C4-2B (cell line): ENCODE data around the gene ST8SIA1.

Experiments
- H3K27ac ChIP-seq: fragments of 450-650 bp; 2 replicates; pipeline ENCODE4 v1.5.1; 2017
- CTCF ChIP-seq: fragments of 450-650 bp; conservative IDR thresholded peaks from 2 replicates; pipeline ENCODE4 v1.5.1; 2017; ENCODE audit warnings: mild to moderate bottlenecking
- ZFX ChIP-seq: fragments of 450-650 bp; IDR thresholded peaks from 2 replicates; pipeline ENCODE4 v1.6.1; 2017

Gene ST8SIA1

GRCh38 chr12:22248121-22248520 is 86.4 kb downstream of the ST8SIA1 start:
- TF ChIP-seq CTCF (no peak), ZFX (no peak)
- no peak overlapping the region for H3K27ac ChIP-seq

- TF ChIP-seq ZFX (no peak), CTCF (no peak)
- H3K27ac ChIP-seq: no peak overlapping the region
Measured at GRCh38 chr12:22246217-22246846, 88.2 kb downstream of the ST8SIA1 start.

- H3K27ac ChIP-seq: no peak overlapping the region
- TF ChIP-seq ZFX: no peak
- no peak for TF ChIP-seq CTCF
Measured at GRCh38 chr12:22242726-22243125, 91.8 kb downstream of the ST8SIA1 start.

GRCh38 chr12:22238211-22238610 is 96.3 kb downstream of the ST8SIA1 start:
- no peak overlapping the region for H3K27ac ChIP-seq
- TF ChIP-seq CTCF (no peak), ZFX (no peak)

GRCh38 chr12:22234561-22234960 is 99.9 kb downstream of the ST8SIA1 start:
- TF ChIP-seq CTCF (no peak), ZFX (no peak)
- H3K27ac ChIP-seq: no peak overlapping the region

- no peak overlapping the region for H3K27ac ChIP-seq
- TF ChIP-seq CTCF (peak; percentile 22; the same call in 1 of the 2 replicates), ZFX (no peak)
Measured at GRCh38 chr12:22231836-22232235, 102.7 kb downstream of the ST8SIA1 start.

- TF ChIP-seq CTCF (no peak), ZFX (no peak)
- H3K27ac ChIP-seq: no peak overlapping the region
Measured at GRCh38 chr12:22231078-22231477, 103.4 kb downstream of the ST8SIA1 start.
